NK-92 (cell line): ENCODE results near the gene MRFAP1.
"Not testable (repeated sequence)": the region's sequence is repeated elsewhere in the genome, so short reads cannot be mapped to it uniquely, and the experiment has no call there.

Source experiments
- DNase-seq: peaks from one replicate; lab custom pipeline; 2025; ENCODE audit not compliant: unreplicated experiment; lab: John Stamatoyannopoulos, UW

MRFAP1 gene

GRCh38 chr4:6610856-6611430, 29.5 kb upstream of the MRFAP1 start:
- DNase-seq = no peak

- DNase-seq = no peak
Observed at GRCh38 chr4:6612961-6613675, 27.4 kb upstream of the MRFAP1 start.

GRCh38 chr4:6613676-6614651, 26.5 kb upstream of the MRFAP1 start:
- DNase-seq = no peak

- DNase-seq = no peak
Observed at GRCh38 chr4:6614701-6615230, 25.7 kb upstream of the MRFAP1 start.

DNA sequence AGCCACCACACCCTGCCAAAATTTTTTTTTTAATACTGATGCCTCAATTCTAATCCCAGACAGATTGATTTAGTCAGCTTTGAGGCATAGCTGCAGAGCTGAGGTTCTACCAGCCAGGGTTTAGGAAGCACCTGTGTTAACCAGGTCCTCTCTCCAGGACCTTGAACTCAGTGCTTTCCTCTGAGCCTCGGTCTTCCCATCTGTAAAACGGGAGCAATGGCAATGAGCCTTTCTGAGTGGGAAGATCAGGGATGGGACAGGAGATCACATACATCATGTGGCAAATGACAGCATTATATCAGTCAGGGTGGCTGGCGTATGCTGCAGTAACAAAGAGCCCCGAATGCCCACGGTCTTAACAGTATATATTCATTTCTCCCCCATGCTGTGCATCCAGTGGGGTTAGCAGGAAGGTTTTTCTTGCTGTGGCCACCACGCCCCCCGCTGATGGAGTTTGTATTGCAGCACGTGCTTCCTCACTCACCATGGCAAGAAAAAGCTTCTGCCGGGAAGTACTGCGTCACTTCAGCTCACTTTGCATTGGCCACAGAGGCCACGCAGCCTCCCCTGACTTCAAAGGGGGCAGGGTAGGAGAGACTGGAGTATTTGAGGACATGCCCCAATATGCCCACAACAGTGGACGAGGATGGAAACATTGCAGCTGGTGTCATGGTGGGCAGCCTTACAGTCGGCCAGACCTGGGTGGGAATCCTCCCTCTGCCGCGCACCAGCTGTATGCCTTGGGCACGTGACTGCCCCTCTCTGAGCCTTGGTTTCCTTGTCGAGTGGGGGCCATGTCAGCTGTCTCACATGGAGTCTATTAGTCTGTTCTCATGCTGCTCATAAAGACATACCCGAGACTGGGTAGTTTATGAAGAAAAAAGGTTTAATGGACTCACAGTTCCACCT, 24.1 kb upstream of the MRFAP1 start:
- DNase-seq = no peak

- DNase-seq = no peak
Observed at GRCh38 chr4:6617246-6617645, 23.2 kb upstream of the MRFAP1 start.

GRCh38 chr4:6618386-6619115, 21.9 kb upstream of the MRFAP1 start:
- DNase-seq = no peak

DNA sequence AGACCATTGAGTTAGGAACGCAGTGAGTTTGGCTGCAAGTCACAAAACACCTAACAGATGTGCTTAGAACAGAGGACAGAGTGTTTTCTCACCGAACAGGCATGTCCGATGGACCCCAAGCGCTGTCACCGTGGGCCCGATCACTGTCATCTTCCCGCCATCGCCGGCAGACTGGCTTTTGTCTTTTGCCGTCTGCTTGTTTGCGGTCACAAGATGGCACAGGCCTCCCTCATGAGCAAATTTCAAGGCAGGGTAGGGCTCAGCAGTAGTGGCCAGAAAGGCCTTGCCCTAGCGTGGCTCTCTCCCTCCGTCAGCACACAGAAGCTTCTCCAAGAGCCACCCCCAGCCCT, 21.4 kb upstream of the MRFAP1 start:
- no peak for DNase-seq

GRCh38 chr4:6619466-6620255, 20.8 kb upstream of the MRFAP1 start:
- no peak for DNase-seq

- no peak for DNase-seq
Observed at GRCh38 chr4:6620296-6620695, 20.2 kb upstream of the MRFAP1 start.

DNA sequence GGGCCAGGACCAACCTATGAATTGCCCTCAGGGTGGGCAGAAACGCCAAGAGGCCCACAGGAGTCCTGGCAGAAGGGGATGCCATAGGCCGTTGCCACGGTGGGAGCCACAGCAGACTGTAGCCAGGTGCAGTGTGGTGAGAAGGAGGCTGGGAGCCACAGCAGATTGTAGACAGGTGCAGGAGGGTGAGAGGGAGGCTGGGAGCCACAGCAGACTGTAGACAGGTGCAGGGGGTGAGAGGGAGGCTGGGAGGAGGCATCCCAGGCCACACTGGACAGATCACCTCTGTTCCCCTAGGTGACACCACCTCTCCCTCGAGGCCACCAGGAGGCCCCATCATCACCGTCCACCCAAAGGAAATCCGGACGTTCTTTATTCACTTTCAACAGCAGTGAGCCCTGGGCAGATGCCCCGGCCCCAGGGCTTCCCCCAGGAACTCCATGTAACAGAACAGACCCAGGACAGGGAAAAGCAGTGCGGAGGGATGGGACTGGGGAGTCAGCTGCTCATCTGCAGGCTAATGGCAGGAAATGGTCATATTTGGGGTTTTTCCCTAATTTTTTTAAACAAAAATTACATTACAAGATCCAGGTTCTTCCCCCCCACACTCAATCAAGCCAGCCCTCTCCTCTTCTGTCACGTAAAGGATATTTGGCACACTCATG, 19.5 kb upstream of the MRFAP1 start:
- no peak for DNase-seq

DNA sequence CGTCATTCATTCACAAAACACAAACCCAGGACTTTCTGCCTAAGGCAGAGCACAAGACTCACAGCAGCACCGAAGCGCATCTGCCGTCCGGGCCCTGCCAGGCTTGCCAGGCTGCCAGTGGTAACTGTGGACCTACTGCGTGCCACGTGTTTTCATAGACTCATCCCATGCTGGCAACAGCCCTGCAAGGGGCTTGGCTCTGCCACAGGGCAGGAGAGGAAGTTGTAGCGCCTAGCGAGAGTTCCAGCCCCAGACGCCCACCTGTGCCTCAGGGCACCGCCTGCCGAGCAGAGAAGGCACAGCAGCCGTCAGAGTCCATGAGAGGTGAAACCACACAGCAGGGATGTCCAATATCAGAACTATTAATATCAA, 18.9 kb upstream of the MRFAP1 start:
- DNase-seq = no peak

GRCh38 chr4:6622744-6623143, 17.7 kb upstream of the MRFAP1 start:
- no peak for DNase-seq

DNA sequence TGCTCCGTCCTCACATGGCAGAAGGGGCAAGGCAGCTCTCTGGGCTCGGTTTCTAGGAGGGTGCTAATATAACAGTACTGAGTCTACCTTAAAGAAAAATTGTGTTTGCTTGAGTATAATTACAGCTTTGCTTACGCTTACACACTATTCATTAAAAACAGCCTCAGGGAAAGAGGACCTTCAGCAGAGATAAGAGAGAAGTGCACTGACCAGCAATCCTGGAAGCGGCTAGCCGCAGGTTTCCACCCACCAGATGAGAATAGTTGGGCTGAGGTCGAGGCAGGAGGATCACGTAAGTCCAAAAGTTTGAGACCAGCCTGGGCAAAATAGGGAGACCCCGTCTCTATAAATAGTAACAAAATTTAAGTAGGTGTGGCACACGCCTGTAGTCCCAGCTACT, 15.2 kb upstream of the MRFAP1 start:
- DNase-seq = no peak

GRCh38 chr4:6626066-6626465, 14.4 kb upstream of the MRFAP1 start:
- no peak for DNase-seq

DNA sequence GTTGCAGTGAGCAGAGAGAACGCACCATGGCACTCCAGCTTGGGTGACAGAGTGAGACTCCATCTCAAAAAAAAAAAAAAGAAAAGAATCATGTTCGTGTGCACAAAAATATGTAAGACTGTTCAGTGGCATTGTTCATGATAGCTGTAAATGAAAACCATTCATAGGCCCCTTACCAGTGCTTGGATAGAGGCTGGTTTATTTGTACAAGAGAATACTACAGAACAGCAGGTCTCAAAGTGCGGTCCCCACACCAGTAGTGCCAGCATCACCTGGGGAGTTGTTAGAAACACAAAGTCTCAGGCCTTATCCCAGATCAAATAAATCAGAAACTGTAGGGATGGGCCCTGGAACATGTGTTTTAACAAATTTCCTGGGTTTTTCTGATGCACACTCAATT, 12.7 kb upstream of the MRFAP1 start:
- DNase-seq = no peak

DNA sequence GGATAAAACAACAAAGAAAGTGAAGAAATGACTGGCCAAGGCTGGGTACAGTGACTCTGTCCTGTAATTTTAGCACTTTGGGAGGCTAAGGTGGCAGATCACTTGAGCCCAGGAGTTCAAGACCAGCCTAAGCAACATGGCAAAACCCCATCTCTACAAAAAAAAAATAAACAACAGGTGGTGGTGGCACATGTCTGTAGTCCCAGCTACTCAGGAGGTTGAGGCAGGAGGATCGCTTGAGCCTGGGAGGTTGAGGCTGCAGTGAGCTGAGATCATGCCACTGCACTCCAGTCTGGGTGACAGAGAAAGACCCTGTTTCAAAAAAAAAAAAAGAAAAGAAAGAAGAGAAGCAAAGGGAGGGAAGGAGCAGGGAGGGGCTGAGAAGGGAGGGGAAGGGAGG, 12.0 kb upstream of the MRFAP1 start:
- DNase-seq = not testable (repeated sequence)

DNA sequence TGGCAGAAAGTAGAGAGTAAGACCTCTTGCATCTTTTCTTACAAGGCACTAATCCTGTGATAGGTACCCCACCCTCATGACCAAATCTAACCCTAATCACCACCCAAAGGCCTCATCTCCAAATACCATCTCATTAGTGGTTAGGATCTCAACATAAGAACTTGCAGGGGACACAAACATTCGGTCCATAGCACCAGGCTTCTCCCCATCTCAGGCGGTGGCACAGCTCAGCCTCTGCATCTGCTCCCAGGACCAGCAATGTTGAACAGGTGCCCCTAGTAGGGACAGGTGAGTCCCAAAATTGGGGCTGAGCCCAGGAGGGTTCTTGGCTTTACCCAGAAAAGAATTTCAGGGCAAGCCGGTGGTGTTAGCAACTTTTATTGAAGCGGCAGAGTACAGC, 8.4 kb upstream of the MRFAP1 start:
- no peak for DNase-seq
